DMS53 treated with DMSO at 0.1 percent for 48 hours (cell line): Measurements from ENCODE around the gene GAR1.

Source experiments
- DNase-seq: peaks from one replicate; lab custom pipeline; 2025; ENCODE audit not compliant: unreplicated experiment; lab: John Stamatoyannopoulos, UW

GAR1 gene

GRCh38 chr4:109846395-109847098 lies 31.0 kb downstream of the GAR1 start:
- no peak for DNase-seq

GRCh38 chr4:109847896-109848442 lies 32.4 kb downstream of the GAR1 start, which contains the start of gene LRIT3:
Gene LRIT3 (plus strand): TSS chr4:109848107. CDS start chr4:109848202, 95 bp downstream.
- DNase-seq, result no peak

- DNase-seq, result no peak
Observed at GRCh38 chr4:109848501-109848900, 32.9 kb downstream of the GAR1 start.

- no peak for DNase-seq
Observed at GRCh38 chr4:109850601-109851000, 35.0 kb downstream of the GAR1 start.

GRCh38 chr4:109859426-109860300 lies 44.1 kb downstream of the GAR1 start:
- DNase-seq, result peak; percentile 4

- DNase-seq, result no peak
Observed at GRCh38 chr4:109861271-109861670, 45.7 kb downstream of the GAR1 start.

- DNase-seq, result no peak
Observed at GRCh38 chr4:109861916-109862511, 46.5 kb downstream of the GAR1 start.

GRCh38 chr4:109864134-109864533 lies 48.6 kb downstream of the GAR1 start:
- no peak for DNase-seq

GRCh38 chr4:109870061-109870460 lies 54.5 kb downstream of the GAR1 start:
- DNase-seq, result no peak

- no peak for DNase-seq
Observed at GRCh38 chr4:109872065-109872464, 56.5 kb downstream of the GAR1 start.

- no peak for DNase-seq
Observed at GRCh38 chr4:109872950-109873656, 57.5 kb downstream of the GAR1 start.

GRCh38 chr4:109873791-109874514 lies 58.4 kb downstream of the GAR1 start:
- no peak for DNase-seq
